GM12801 (cell line): ENCODE measurements around the gene GPS1.

Experiments
- CTCF ChIP-seq: IDR thresholded peaks from one replicate; pipeline ENCODE4 v1.5.1; 2011; ENCODE audit warnings: control low read depth; ENCODE audit not compliant: insufficient read length; ENCODE audit errors: extremely low read depth

GPS1 gene

GRCh38 chr17:82055965-82056728, 4.4 kb downstream of the GPS1 start:
- no peak for TF ChIP-seq CTCF

- no peak for TF ChIP-seq CTCF
Measured at GRCh38 chr17:82056729-82057621, 5.3 kb downstream of the GPS1 start.

- TF ChIP-seq CTCF = no peak
Measured at GRCh38 chr17:82058230-82058854, 6.6 kb downstream of the GPS1 start.

- no peak for TF ChIP-seq CTCF
Measured at GRCh38 chr17:82058855-82059249, 7.2 kb downstream of the GPS1 start.

GRCh38 chr17:82059272-82060000, 7.7 kb downstream of the GPS1 start:
- no peak for TF ChIP-seq CTCF

- TF ChIP-seq CTCF = no peak
Measured at GRCh38 chr17:82060001-82060380, 8.3 kb downstream of the GPS1 start.
